ENCODE measurements around the gene TSR3. TPM values are rescaled to one million over a fixed set of nuclear protein-coding genes. Genes with fewer than 3 reads are reported as not detected.

The TSR3 gene
- total RNA-seq, 1 experiment from 2014 or later = 58.8 TPM

GRCh38 chr16:1398826-1399581, 47.3 kb upstream of the TSR3 start:
- Histone ChIP-seq H3K14ac (ENCODE audit: insufficient read depth, low read length) (no peak overlapping the region; the same call in 1 of the 2 replicates), H4K5ac (ENCODE audit: insufficient read length, low read depth, low read length) (no peak overlapping the region), H3K4me2 (ENCODE audit: insufficient read depth, insufficient read length, low read length) (no peak overlapping the region), H3K27ac (ENCODE audit: insufficient read length, low read depth, low read length) (no peak overlapping the region), H3K79me1 (ENCODE audit: insufficient read depth, low read depth, low read length, poor library complexity, severe bottlenecking) (no peaks in the 10 kb centered on the region), H2BK5ac (ENCODE audit: insufficient read length, low read length) (no peak overlapping the region), H4K8ac (replicated peaks; ENCODE audit: insufficient read length, low read depth, low read length) (no peak overlapping the region), H3K23ac (ENCODE audit: insufficient read length, low read depth, low read length) (no peak overlapping the region), H3K4ac (ENCODE audit: low read depth, low read length) (no peak overlapping the region), H4K91ac (ENCODE audit: insufficient read length, low read depth, low read length) (no peak overlapping the region), H3K9ac (ENCODE audit: extremely low read depth, insufficient read length, low read length) (no peak overlapping the region), H3K4me1 (ENCODE audit: insufficient read depth, low read length) (no peaks in the 10 kb centered on the region), H3K56ac (ENCODE audit: insufficient read length, low read depth, low read length) (no peak overlapping the region), H3K27me3 (ENCODE audit: insufficient read depth, low read length) (no peaks in the 10 kb centered on the region), H4K20me1 (ENCODE audit: control insufficient read depth, insufficient read depth, insufficient read length) (no peaks in the 10 kb centered on the region), H3T11ph (ENCODE audit: low read length) (no peak overlapping the region), H3K18ac (ENCODE audit: insufficient read length, low read depth, low read length) (no peak overlapping the region), H2BK20ac (ENCODE audit: low read depth, low read length, poor library complexity, severe bottlenecking) (no peak overlapping the region), H3K9me3 (ENCODE audit: control insufficient read depth, low read depth, low read length) (no peaks in the 10 kb centered on the region), H2BK12ac (ENCODE audit: insufficient read length, low read depth, low read length) (no peak overlapping the region), H2AK5ac (ENCODE audit: insufficient read length, low read length) (no peak overlapping the region), H2BK15ac (ENCODE audit: low read depth, low read length) (no peak overlapping the region), H3K23me2 (ENCODE audit: insufficient read length, low read depth, low read length, poor library complexity, severe bottlenecking) (no peaks in the 10 kb centered on the region), H2BK120ac (ENCODE audit: low read depth, low read length, poor library complexity, severe bottlenecking) (no peak overlapping the region), H2AFZ (ENCODE audit: low read length) (no peak overlapping the region), H3K79me2 (ENCODE audit: insufficient read depth, low read length) (no peaks in the 10 kb centered on the region)
- no peak overlapping the region for H3K4me3 Mint-ChIP-seq
- DNase-seq = no peak
- no peaks in the 10 kb centered on the region for H3K27me3 Mint-ChIP-seq (ENCODE audit: low read depth)
- H3K4me1 Mint-ChIP-seq = no peaks in the 10 kb centered on the region
- TF ChIP-seq, protein P1, sequence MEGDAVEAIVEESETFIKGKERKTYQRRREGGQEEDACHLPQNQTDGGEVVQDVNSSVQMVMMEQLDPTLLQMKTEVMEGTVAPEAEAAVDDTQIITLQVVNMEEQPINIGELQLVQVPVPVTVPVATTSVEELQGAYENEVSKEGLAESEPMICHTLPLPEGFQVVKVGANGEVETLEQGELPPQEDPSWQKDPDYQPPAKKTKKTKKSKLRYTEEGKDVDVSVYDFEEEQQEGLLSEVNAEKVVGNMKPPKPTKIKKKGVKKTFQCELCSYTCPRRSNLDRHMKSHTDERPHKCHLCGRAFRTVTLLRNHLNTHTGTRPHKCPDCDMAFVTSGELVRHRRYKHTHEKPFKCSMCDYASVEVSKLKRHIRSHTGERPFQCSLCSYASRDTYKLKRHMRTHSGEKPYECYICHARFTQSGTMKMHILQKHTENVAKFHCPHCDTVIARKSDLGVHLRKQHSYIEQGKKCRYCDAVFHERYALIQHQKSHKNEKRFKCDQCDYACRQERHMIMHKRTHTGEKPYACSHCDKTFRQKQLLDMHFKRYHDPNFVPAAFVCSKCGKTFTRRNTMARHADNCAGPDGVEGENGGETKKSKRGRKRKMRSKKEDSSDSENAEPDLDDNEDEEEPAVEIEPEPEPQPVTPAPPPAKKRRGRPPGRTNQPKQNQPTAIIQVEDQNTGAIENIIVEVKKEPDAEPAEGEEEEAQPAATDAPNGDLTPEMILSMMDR (conservative IDR thresholded peaks at IDR 0.05) = no peak
- no peak overlapping the region for H3K27ac Mint-ChIP-seq
- H3K36me3 Mint-ChIP-seq (ENCODE audit: insufficient read depth in 1 of 3, low read depth in 3 of 3) = peaks cover 7 to 36% (median 32%) of the 10 kb centered on the region in 3 experiments; a peak in 6 of 7 replicates
- no CpG with 5 or more reads among the region's 38 CpGs for WGBS (ENCODE audit: extremely low coverage, insufficient read length, low lambda C conversion rate)
- no peaks in the 10 kb centered on the region for H3K9me3 Mint-ChIP-seq
